GM23338 (cell line): ENCODE data around the gene IFI6. TPM values are rescaled to one million over a fixed set of nuclear protein-coding genes. Genes with fewer than 3 reads are reported as not detected.

Source experiments
- ATAC-seq: fragments of 200-7000 bp; cut with Tn5 transposase; 3 replicates; pipeline ENCODE4 v1.9.1; 2020
- DNase-seq: peaks from one replicate; pipeline ENCODE4 v3.0.0-alpha.2; 2015; ENCODE audit warnings: low spot score
- H2AFZ ChIP-seq: fragments of 200-600 bp; sonication (generic); 2 replicates; pipeline ENCODE4 v1.8.0; 2016; ENCODE audit warnings: antibody characterized with exemption, mild to moderate bottlenecking, moderate library complexity
- H3F3A ChIP-seq: fragments of 200-600 bp; sonication (generic); replicated peaks from 2 replicates; pipeline ENCODE4 v1.8.0; 2017; ENCODE audit warnings: antibody characterized with exemption, mixed run types, low read depth
- H3K27ac ChIP-seq: fragments of 200-600 bp; sonication (generic); 2 replicates; pipeline ENCODE4 v1.6.1; 2016; ENCODE audit warnings: low read depth
- H3K27me3 ChIP-seq: fragments of 200-600 bp; sonication (generic); 2 replicates; pipeline ENCODE4 v1.8.0; 2016; ENCODE audit warnings: mild to moderate bottlenecking, mixed run types, moderate library complexity; ENCODE audit not compliant: insufficient read depth
- H3K36me3 ChIP-seq: fragments of 200-600 bp; sonication (generic); 2 replicates; pipeline ENCODE4 v1.8.0; 2016; ENCODE audit warnings: mild to moderate bottlenecking; ENCODE audit not compliant: insufficient read depth
- H3K4me1 ChIP-seq: fragments of 200-600 bp; sonication (generic); 2 replicates; pipeline ENCODE4 v1.8.0; 2016; ENCODE audit warnings: mild to moderate bottlenecking, moderate library complexity; ENCODE audit not compliant: insufficient read depth
- H3K4me2 ChIP-seq: fragments of 200-600 bp; sonication (generic); 2 replicates; pipeline ENCODE4 v1.7.1; 2017; ENCODE audit warnings: mixed run types
- H3K4me3 ChIP-seq: fragments of 200-600 bp; sonication (generic); 2 replicates; pipeline ENCODE4 v1.6.1; 2016; ENCODE audit warnings: mixed run types
- H3K79me2 ChIP-seq: fragments of 200-600 bp; sonication (generic); replicated peaks from 2 replicates; pipeline ENCODE4 v1.8.0; 2017; ENCODE audit warnings: mild to moderate bottlenecking; ENCODE audit not compliant: insufficient read depth
- H3K9me2 ChIP-seq: fragments of 200-600 bp; sonication (generic); 2 replicates; pipeline ENCODE4 v1.8.0; 2017; ENCODE audit not compliant: insufficient read depth
- H4K20me1 ChIP-seq: fragments of 200-600 bp; sonication (generic); replicated peaks from 2 replicates; pipeline ENCODE4 v1.8.0; 2017; ENCODE audit warnings: mild to moderate bottlenecking; ENCODE audit not compliant: insufficient read depth
- H3K27ac Mint-ChIP-seq: 2 replicates; pipeline ENCODE4 v1.8.0; 2020; ENCODE audit warnings: inconsistent platforms, mild to moderate bottlenecking, moderate library complexity, mixed read lengths
- H3K27me3 Mint-ChIP-seq: 3 replicates; pipeline ENCODE4 v1.8.0; 2022; ENCODE audit warnings: low read depth, mild to moderate bottlenecking, moderate library complexity, mixed read lengths, inconsistent platforms; ENCODE audit not compliant: insufficient read depth, poor library complexity
- H3K36me3 Mint-ChIP-seq: 3 replicates; pipeline ENCODE4 v1.8.0; 2021; ENCODE audit warnings: low read depth, mild to moderate bottlenecking, inconsistent platforms, moderate library complexity, mixed read lengths
- H3K4me1 Mint-ChIP-seq: 3 replicates; pipeline ENCODE4 v1.8.0; 2020; ENCODE audit warnings: mild to moderate bottlenecking, inconsistent platforms, mixed read lengths
- H3K4me3 Mint-ChIP-seq: 3 replicates; pipeline ENCODE4 v1.8.0; 2021; ENCODE audit warnings: moderate library complexity, mild to moderate bottlenecking, inconsistent platforms, mixed read lengths
- H3K9me3 Mint-ChIP-seq: 3 replicates; pipeline ENCODE4 v1.8.0; 2020; ENCODE audit warnings: moderate library complexity, mild to moderate bottlenecking, inconsistent platforms, mixed read lengths
- CREB1 ChIP-seq: fragments of 250-450 bp; sonication (Bioruptor Pico); IDR thresholded peaks from 2 replicates; pipeline ENCODE4 v1.5.0; 2020; ENCODE audit warnings: low read depth, mild to moderate bottlenecking, moderate library complexity
- CTCF ChIP-seq, 2 experiments: fragments of 200-600 bp in 1 of 2; sonication (generic) in 1 of 2; conservative IDR thresholded peaks; 2 replicates each; pipeline versions ENCODE4 v1.5.1 to v1.6.1; 2016 to 2017; ENCODE audit warnings: antibody characterized with exemption in 2 of 2, low read depth in 2 of 2, mild to moderate bottlenecking in 2 of 2, moderate library complexity in 1 of 2
- ETS1 ChIP-seq: IDR thresholded peaks from 2 replicates; pipeline ENCODE4 v1.6.1; 2016; ENCODE audit warnings: antibody characterized with exemption
- EZH2 ChIP-seq: fragments of 200-600 bp; sonication (generic); IDR thresholded peaks from one replicate; pipeline ENCODE4 v1.8.0; 2017; ENCODE audit warnings: antibody characterized with exemption, mild to moderate bottlenecking, low read depth; ENCODE audit not compliant: unreplicated experiment
- EZH2phosphoT487 ChIP-seq: fragments of 200-600 bp; sonication (generic); IDR thresholded peaks from one replicate; pipeline ENCODE4 v1.8.1; 2018; ENCODE audit warnings: antibody characterized with exemption; ENCODE audit not compliant: unreplicated experiment
- JUNB ChIP-seq: IDR thresholded peaks from one replicate; pipeline ENCODE4 v1.6.1; 2016; ENCODE audit warnings: antibody characterized with exemption; ENCODE audit not compliant: unreplicated experiment
- NANOG ChIP-seq: IDR thresholded peaks from 2 replicates; pipeline ENCODE4 v1.6.1; 2016; ENCODE audit warnings: antibody characterized with exemption, borderline replicate concordance
- POLR2AphosphoS5 ChIP-seq: IDR thresholded peaks from 2 replicates; pipeline ENCODE4 v1.6.1; 2016; ENCODE audit warnings: antibody characterized with exemption, low read depth
- REST ChIP-seq: IDR thresholded peaks from one replicate; pipeline ENCODE4 v1.6.1; 2018; ENCODE audit warnings: antibody characterized with exemption; ENCODE audit not compliant: unreplicated experiment
- STAT1 ChIP-seq: IDR thresholded peaks from one replicate; pipeline ENCODE4 v1.6.1; 2016; ENCODE audit warnings: antibody characterized with exemption; ENCODE audit not compliant: unreplicated experiment
- ZNF114 ChIP-seq: fragments of 250-450 bp; sonication (Bioruptor Pico); IDR thresholded peaks from 2 replicates; pipeline ENCODE4 v1.5.0; 2020; ENCODE audit warnings: mild to moderate bottlenecking, moderate library complexity
- ZNF331 ChIP-seq: fragments of 250-450 bp; sonication (Bioruptor Pico); IDR thresholded peaks from 2 replicates; pipeline ENCODE4 v1.5.0; 2020; ENCODE audit warnings: low read depth, mild to moderate bottlenecking, moderate library complexity
- ZNF462 ChIP-seq: fragments of 250-450 bp; sonication (Bioruptor Pico); IDR thresholded peaks from 2 replicates; pipeline ENCODE4 v1.5.0; 2020; ENCODE audit warnings: mild to moderate bottlenecking, moderate library complexity
- polyA plus RNA-seq: library from polyadenylated mRNA; unstranded; fragments of >200 nt; fragmentation: Nextera tagmentation; extraction: Ambion mirVana; gene quantifications from 2 replicates; pipeline ENCODE4 v1.2.1, GENCODE V29; 2016
- total RNA-seq: library from RNA; depleted of rRNA; stranded (reverse); fragments of >200 nt; shearing (Covaris generic); gene quantifications from 2 replicates; pipeline ENCODE4 v1.2.3, GENCODE V29; 2014

The IFI6 gene
- total and polyA plus RNA-seq, 2 experiments from 2014 or later: 6.3 to 16.0 TPM

- H3K4me3 ChIP-seq: no peak overlapping the region
- DNase-seq: no peak
- no peak for ATAC-seq
- H3K9me3 Mint-ChIP-seq: no peaks in the 10 kb centered on the region
- H3K4me1 Mint-ChIP-seq: peaks cover 37% of the 10 kb centered on the region
- no peaks in the 10 kb centered on the region for H3K36me3 Mint-ChIP-seq
- no peak overlapping the region for H3K27ac ChIP-seq
- H3K4me1 ChIP-seq: peaks cover 40% of the 10 kb centered on the region
- H2AFZ ChIP-seq: no peak overlapping the region
- no peaks in the 10 kb centered on the region for H3K79me2 ChIP-seq
- no peaks in the 10 kb centered on the region for H3F3A ChIP-seq
- H3K36me3 ChIP-seq: no peaks in the 10 kb centered on the region
- peaks cover 5% of the 10 kb centered on the region for H3K27me3 Mint-ChIP-seq
- no peak overlapping the region for H3K4me3 Mint-ChIP-seq
- H3K27ac Mint-ChIP-seq: no peak overlapping the region
- no peaks in the 10 kb centered on the region for H3K9me2 ChIP-seq
- H3K4me2 ChIP-seq: no peak overlapping the region
- no peaks in the 10 kb centered on the region; the same call in 1 of the 2 replicates for H3K27me3 ChIP-seq
- TF ChIP-seq ZNF462 (CRISPR knock-in tag) (no peak), ETS1 (no peak), CREB1 (no peak), REST (no peak), ZNF114 (CRISPR knock-in tag) (no peak), CTCF (conservative IDR thresholded peaks at IDR 0.05; ENCODE audit: low read depth in 2 of 2) (no peak), STAT1 (no peak), JUNB (no peak), ZNF331 (CRISPR knock-in tag) (no peak), POLR2AphosphoS5 (no peak), NANOG (no peak), EZH2phosphoT487 (no peak), EZH2 (no peak)
- H4K20me1 ChIP-seq: no peaks in the 10 kb centered on the region
Observed at GRCh38 chr1:27626031-27626935, 45.7 kb downstream of the IFI6 start.
